Left cardiac atrium (tissue), 4 donors: ENCODE results near the gene SPTBN5. TPM values are rescaled to one million over a fixed set of nuclear protein-coding genes. Genes with fewer than 3 reads are reported as not detected.

Source experiments
- ATAC-seq, 2 donors: fragments of 200-7000 bp; cut with Tn5 transposase; one replicate each; pipeline ENCODE4 v1.9.1; 2020; ENCODE audit warnings: mild to moderate bottlenecking in 2 of 2, moderate library complexity in 2 of 2
- DNase-seq: peaks from one replicate; pipeline ENCODE4 v3.0.0-alpha.2; 2020
- intact Hi-C, 2 donors: fragments of 100-400 bp; cut with DNase I; formaldehyde crosslinking; loops; one replicate each; pipeline versions ENCODE4 v1.14.1 to v1.15.1; 2022 to 2023
- total RNA-seq, 2 donors: library from RNA; stranded (reverse); fragmentation: NEBNext Ultra II Directional; extraction: Animal tissue kit (Norgen Biotek cat#: 25700); gene quantifications; one replicate each; pipeline ENCODE4 v1.2.1, GENCODE V29; 2021
- donor health status: DM: no; HTN: yes; CAD: no.
- donor health status: DM: no; HTN: yes; CAD: no; lungs with severe emphysema.
- donor health status: DM: yes; HTN: yes; CAD: no.
- donor health status: Dilated cardiomyopathy.

Gene SPTBN5
- total RNA-seq, 2 donors from 2014 or later, result 1.7 to 2.5 TPM

DNA sequence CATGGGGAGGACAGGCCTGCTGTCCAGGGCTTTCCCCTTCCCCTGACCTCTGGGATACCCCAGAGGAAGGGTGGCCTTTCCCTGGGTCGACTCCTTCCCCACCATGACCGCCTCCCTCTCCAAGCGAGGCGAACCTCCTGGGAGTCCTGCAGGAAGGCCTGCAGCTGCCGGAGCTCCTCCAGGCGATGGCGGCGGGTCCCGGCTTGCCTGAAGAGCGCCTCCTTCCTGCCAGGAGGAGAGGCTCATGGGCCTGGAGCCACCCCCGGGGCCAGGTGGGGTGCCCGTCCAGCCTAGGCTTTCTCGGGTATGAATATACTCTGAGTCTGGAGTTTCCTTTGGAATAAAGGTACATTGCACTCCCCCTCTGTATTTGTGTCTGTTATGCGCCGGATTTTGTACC is 35.1 kb downstream of the SPTBN5 start:
- ATAC-seq, result no peak
- intact Hi-C loops, result no loop called here
- no peak for DNase-seq

DNA sequence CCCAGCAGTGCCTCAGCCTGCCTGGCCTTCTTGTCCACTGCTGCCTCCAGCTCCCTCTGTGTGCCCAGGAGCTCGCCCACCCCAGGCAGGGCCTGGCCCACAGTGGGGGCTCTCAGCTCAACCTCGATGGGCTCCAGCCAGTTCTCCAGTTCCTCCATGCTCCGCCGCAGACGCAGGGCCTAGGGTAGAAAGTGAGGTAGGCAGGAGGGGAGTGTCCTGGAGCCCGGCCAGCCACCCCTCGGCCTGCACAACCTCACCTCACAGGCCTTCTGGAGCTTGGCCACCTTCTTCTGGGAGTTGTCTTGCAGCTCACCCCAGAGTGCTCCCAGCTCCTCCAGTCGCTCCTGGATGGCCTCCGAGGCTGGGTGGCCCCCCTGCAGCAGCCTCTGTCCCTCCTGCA is 36.5 kb downstream of the SPTBN5 start:
- no peak for DNase-seq
- ATAC-seq, result no peak
- intact Hi-C loops, result no loop called here

DNA sequence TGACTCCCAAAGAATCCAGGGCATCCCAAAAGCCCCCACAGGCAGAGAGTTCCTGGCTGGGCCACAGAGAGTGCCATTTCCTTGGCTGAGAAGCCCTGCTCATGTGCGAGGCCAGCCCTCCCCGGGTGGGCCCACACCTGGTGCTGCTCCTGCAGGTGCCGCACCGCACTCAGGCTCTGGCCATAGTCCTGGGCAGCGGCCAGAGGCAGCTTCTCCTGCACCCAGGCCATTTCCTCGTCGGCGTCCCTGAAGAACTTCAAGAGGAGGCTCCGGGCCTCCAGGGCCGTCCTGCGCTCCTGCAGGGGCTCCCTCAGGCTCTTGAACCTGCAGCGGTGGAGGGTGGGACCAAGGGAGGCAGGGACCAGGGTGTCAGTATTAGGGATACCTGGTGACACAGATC is 37.1 kb downstream of the SPTBN5 start:
- intact Hi-C loops, result no loop called here
- ATAC-seq, result no peak
- DNase-seq, result no peak

DNA sequence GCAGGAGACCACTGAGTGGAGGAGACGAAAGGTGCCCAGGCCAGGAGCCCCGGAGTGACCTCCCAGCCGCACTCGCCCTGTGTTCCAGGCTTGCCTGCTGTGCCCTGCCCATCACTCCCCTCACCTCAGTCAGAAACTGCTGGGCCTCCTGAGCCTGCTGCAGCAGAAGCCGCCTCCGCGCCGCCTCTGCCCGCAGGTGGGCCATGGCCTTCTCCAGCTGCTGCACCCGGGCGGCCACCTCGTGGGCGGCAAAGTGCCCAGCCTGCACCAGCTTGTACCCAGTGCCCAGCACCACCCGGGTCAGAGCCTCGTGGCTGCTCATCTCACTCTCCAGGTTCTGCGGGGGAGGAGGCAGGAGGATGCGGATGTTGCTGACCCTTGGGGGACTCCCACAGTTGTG is 37.6 kb downstream of the SPTBN5 start:
- intact Hi-C loops, result no loop called here
- no peak for DNase-seq
- no peak for ATAC-seq

DNA sequence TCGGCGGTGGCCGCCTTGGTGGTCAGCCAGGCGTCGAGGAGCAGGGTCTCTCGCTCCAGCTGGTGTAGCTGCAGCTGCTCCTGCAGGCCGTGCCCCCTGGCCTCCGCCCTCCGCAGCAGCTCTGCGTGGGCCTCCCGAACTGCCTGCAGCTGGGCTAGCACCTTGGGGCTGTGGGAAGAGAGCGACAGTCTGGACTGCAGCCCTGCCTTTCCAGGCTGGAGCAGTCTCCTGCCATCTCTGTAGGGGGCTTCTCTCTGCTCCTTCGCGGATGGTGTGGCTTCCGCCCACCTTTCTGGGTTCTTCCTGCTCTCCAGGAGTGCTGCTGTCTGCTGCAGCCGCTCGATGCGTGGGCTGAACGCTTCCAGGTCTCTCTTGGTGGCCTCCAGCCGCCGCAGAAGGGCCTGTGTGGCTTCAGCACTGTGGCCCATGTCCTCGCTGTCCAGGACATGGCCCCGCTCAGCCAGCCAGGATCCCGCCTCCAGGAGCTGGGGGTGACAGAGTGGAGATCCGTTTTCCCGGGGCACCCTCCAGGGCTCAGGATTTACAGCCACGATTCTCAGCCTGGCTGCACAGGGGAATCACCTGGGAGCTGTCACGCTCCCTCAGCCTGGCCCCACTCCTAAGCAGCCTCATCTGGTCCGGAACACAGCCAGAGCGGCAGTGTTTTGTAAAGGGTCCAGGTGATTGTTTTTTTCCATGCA is 38.4 kb downstream of the SPTBN5 start:
- ATAC-seq, result no peak
- DNase-seq, result no peak
- intact Hi-C loops, result no loop called here

DNA sequence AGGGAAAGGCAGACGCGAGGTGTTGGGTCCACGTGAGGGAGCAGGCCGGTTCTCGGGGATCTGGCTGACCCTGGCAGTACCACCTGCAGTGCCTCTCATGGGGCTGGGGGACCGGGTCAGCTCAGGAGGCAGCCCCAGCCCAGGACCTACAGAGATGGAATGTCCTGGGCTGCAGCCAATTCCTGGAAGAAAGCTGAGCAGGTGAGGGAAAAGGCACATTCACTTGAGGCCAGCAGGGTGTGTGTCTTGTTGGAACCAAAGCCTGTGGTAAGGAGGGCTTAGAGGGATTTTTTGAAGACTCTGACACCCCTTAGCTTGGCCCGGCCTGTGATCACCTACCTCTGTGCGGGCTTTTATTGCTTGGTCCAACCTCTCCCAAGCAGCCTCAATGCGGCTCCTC is 39.4 kb downstream of the SPTBN5 start:
- intact Hi-C loops, result no loop called here
- DNase-seq (no peak), ATAC-seq (no peak)

DNA sequence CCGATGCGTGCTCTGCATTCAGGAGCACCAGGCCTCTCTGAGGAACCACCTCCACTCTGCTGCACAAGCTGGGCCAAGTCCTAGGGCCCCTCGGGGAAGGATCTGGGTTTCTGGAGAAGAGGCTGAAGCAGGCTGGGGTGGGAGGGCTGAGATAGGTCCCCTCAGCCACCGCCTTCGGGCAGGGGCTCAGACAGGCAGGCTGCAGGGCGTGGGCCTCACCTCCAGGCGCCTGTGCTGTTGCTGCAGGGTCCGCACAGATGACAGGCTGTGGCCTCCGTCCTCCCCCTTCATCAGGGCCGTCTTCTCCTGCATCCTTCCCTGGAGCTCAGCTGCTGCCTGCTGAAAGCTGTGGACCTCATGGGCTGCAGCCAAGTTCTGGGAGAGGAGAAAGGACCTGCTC is 40.0 kb downstream of the SPTBN5 start:
- intact Hi-C loops, result no loop called here
- no peak for DNase-seq
- ATAC-seq, result no peak

DNA sequence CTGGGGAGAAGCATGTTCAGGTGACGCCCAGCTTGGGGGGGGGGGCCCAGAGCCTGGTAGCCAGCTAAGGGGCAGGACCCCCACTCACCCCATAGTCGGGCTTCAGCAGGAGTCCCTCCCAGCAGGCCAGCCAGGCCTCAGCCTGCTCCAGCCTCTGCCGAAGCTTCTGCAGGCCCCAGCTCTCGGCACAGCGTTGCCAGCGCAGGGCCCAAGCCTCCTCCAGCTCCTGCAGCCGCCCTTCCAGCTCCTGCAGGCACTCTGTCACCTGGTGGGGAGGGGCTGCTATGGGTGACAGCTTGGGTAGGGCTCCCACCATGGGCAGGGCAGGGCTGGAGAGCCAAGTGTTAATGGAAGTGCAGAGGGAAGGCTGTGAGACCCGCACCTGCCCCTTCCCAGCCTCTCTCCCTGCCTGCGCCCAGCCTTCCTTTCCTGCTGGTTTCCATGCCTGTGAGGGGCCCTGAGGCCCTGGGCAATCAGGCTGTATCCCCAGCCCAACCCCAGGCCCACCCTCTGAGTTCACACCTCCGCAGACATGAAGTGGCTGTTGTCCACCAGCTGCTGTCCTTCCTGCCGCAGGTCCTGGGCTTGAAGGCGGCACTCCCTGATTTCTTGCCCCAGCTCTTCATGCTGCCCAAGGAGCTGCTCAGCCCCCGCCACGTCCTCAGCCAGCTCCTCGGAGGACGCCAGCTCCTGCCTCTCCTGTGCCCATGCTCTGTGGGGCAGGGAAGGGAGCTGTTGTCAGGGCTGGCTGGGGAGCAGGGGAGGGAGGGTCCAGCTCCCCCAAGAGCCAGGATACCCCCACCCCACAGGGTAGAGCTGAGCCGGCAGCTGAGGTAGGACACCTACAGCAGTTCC is 40.9 kb downstream of the SPTBN5 start:
- no peak for DNase-seq
- ATAC-seq, result no peak
- intact Hi-C loops, result no loop called here

DNA sequence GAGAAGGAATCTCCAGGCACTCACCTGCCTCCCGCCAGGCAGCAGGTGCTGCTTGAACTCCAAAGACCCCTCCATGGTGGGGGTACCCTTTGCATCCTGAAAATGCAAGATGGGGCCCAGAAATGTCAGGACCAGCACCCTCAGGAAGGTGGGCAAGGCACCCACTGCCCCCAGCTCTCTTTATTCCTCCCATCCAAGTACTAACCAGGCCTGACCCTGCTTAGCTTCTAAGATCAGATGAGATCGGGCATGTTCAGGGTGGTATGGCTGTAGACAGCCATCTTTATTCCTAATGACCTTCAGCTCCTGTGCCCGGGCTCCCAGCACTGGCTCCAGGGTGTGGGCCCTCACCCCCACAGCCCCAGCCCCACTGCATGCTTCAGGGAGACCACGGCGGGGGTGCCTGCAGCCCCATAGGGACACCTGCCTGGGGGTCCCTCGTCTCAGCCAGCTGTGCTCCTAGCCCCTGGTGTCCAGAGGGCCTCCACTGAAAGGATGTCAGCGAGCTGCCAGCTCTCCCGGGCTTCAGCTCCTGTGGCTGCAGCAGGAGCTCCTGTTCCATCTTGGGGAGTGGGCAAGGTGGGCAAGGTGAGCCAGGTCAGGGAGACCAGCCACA is 42.0 kb downstream of the SPTBN5 start:
- intact Hi-C loops, result no loop called here
- ATAC-seq (no peak), DNase-seq (no peak)

DNA sequence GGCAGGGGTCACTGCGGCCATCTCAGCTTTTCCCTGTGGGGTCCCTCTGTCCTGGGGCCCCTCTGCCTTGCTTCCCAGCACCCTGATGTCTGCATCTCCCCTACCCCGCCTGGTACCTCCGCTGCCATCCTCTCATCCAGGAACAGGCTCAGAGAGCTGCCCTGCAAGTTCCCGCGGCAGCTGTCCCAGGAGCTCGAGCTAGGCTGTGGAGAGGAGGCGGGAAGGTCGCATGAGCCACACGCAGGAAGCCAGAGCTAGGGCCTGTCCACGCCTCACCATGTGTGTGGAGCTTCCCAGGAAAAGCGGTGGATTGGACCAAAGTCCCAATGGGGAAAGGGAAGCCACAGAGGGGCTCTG is 42.7 kb downstream of the SPTBN5 start:
- ATAC-seq, result no peak

DNA sequence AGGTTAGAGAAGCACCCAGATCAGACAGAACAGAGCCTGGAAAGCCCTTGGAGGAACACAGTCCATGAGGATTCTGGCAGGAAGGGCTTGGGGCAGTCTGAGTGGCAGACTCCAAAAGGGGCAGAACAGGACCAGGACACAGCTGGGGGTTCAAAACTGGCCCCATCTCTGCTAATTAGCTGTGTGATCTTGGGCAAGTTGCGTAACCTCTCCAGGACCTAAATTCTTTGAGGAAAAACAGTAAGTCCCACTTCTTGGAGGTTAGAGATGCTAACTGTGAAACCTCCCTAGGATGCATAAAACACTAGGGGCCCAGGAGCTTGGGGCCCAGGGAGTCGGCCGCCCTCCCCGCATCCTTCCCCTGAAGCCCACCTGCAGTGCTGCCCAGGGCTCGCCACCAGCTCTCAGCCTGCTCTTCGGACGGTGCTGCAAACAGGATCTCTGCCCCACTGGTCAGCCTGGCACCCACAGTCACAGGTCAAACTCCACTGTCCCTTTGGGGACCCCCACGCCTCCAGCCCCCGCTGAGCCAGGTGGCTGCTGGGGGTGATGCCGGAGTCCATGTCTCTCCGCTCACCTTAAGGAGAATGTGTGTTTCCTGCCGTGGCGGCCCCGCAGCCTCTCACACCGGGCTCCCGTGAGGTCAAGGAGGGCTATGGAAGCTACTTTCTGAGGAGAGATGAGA is 43.2 kb downstream of the SPTBN5 start:
- intact Hi-C loops, result no loop called here
- no peak for ATAC-seq
- no peak for DNase-seq

More for the DNA sequence above, 42.7 kb downstream of the SPTBN5 start:
- intact Hi-C loops, result no loop called here
- DNase-seq, result no peak

DNA sequence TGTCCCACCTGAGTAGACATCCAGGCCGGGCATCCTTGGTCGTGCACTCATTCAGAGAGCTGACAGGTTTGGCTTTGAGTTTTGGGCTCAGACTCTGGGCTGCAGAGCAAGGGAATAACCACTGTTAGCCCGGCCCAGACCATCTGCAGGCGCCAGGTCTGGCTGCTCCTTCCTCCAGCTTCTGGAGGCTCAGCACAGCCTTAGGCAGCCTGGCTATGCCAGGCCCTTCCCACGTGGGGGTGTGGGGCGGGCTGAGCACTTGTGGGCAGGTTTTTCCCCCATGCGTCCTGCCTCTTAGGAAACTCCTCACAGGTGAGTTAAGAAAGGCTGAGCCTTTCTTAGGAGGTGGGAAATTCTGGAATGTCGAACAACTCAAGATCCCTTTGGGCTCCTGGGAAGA is 44.0 kb downstream of the SPTBN5 start:
- DNase-seq, result no peak
- intact Hi-C loops, result no loop called here
- peak in 1 of 2 donors; percentile 21 for ATAC-seq

DNA sequence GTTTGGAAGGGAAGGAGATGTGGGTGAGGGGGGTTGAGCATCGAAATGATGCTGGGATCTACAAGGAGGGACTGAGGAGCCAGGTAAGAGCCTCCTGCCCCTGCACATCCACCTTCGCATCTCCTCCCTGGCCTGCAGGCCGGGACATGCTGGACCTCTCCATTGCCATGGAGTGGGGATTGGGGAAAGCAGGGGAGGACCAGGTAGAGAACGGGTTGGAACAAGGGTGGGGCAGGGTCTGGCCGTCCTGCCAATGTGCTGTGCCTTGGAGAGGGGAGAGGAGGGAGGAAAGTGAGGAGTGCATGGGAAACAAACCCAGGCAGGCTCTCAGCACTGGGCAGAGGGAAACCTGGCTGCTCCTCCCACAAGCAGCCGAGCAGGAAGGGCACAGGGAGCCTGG is 44.6 kb downstream of the SPTBN5 start:
- intact Hi-C loops, result no loop called here
- no peak for ATAC-seq
- no peak for DNase-seq

DNA sequence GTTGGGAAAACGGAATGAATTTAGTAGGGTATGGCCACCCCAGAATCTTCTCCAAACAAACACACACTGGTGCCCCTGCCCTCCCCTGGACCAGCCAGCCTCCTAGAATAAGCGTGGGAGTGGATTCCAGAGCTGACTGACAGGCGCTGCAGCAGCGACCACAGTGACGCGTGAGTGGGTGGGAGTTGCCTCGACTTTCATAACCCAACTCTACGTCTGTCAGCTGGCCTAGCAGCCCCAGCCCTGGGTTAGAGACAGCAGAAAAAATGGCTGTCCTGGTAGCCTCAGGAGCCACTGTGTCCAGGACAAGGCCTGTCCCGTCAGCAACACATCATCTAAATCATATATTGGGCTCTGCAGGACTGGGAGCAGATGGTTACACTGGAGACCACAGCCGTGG is 45.2 kb downstream of the SPTBN5 start:
- no peak for ATAC-seq
- no peak for DNase-seq
- intact Hi-C loops, result no loop called here

DNA sequence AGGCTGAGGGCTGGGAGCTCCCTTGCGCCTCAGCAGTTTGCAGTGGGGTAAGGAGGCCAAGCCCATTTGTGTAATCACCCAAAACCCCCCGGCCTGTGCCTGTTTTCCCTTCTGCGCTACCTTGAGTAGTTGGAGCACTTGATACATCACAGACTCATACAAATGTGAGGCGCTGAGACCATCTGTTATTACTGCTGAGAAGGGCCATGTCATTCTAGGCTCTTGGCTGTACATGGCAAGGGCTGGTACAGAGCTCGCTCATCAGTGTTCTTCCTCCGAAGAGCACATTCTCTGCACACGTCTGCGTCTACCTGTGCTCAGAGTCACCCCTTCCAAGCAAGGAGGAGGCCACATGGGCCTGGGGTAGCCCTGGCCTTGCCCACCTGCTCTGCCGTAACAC is 45.9 kb downstream of the SPTBN5 start:
- no peak for DNase-seq
- ATAC-seq, result no peak
- intact Hi-C loops, result no loop called here

DNA sequence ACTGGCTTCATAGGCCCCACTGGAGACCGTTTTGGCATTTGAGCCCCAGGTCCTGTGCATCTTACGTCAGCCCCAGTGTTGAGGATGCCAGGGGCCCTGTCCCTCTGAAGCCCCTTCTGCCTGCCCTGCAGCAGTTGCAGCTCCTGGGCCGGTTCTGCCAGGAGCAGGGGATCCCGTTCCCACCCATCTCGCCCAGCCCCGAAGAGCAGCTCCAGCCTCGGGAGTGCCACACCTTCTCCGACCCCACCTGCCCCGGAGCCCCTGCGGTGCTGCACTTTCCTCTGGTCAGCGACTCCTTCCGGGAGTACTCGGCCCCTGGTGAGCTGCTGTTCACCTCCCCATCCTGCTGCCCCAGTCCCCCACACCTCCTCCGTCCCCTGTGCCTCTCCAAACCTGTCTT is 46.6 kb downstream of the SPTBN5 start:
- no peak for DNase-seq
- ATAC-seq, result no peak
- intact Hi-C loops, result no loop called here

DNA sequence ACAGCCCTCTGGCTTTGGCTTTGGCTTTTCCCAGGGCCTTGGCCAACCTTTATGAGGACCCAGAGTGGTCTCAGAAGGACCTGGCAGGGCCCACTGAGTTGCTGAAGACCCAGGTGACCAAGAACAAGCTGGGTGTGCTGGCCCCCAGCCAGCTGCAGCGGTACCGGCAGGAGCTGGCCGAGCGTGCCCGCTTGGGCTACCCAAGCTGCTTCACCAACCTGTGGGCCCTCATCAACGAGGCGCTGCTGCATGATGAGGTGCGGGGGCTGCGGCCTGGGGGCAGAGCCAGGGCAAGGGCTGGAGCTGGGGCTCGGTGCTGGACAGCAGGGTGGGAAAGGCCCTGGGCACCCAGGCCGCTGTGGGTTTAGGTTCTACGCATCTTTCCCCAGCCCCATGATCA is 49.0 kb downstream of the SPTBN5 start:
- no peak for ATAC-seq
- intact Hi-C loops, result no loop called here

DNA sequence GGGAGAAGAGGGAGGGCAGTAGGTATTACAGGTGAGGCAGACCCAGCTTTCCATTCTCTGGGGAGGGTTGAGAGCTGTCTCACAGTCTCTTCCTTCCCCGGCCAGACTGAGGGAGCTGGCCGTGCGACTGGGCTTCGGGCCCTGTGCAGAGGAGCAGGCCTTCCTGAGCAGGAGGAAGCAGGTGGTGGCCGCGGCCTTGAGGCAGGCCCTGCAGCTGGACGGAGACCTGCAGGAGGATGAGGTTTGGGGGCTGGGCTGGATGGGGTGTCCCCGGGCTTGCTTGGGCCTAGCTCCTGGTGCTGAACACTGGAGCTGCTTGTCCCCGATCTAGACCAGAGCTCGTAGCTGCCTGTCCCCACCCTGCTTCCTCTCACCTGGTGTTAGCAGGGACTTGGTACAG is 50.3 kb downstream of the SPTBN5 start:
- intact Hi-C loops, result no loop called here
- no peak for ATAC-seq

More for the DNA sequence above, 49.0 kb downstream of the SPTBN5 start:
- no peak for DNase-seq

DNA sequence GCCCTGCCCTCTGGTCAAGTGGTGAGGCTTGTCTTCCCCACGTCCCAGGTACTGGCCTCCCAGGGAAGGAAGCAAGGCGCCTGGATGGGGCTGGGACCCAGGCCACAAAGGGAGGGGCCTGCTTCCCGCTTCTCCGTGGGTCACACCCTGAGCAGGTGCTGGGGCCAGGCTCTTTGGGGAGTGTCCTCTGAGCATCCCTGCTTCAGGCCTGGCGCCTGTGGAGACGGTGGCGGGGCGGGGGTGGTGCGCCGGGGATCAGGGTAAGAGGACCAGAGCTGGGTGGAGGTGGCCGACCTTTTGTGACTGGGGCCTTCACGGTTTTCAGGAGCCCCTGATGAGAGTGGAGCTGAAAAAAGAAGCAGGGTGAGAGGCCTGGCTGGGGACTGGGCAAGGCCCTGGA is 51.6 kb downstream of the SPTBN5 start:
- ATAC-seq (no peak), DNase-seq (no peak)
- intact Hi-C loops, result no loop called here

More for the DNA sequence above, 50.3 kb downstream of the SPTBN5 start:
- no peak for DNase-seq

DNA sequence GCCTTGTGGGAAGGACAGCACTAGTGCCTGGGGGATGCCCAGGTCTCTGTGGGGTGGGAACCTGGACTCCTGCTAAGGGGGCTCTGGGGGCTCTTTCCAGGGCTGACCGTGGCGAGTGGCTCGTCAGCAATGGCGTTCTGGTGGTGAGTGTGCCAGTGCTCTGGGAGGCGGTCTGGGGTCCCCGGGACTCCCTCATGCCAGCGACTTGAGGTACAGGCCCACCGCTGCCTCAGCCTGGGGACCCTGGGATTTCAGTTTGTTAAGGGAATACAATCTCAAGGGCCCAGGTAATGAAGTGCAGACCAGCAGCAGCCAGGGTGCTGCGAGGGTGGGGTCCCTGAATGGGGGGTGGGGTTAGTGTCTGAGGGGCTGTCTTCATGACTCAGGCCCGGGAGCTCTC is 52.7 kb downstream of the SPTBN5 start:
- DNase-seq (no peak), ATAC-seq (no peak)
- intact Hi-C loops, result no loop called here
